GM19239 (cell line): ENCODE measurements around the gene KIAA1210.
"Not testable (repeated sequence)": the region's sequence is repeated elsewhere in the genome, so short reads cannot be mapped to it uniquely, and the experiment has no call there.

Experiments
- DNase-seq: peaks from one replicate; pipeline ENCODE4 v3.0.0; 2011; ENCODE audit warnings: low spot score; ENCODE audit not compliant: insufficient read length
- FAIRE-seq: peaks from 2 replicates; lab custom pipeline; 2011; peaks lifted over from hg19 to GRCh38; lab: Jason Lieb, UNC

Gene KIAA1210

DNA sequence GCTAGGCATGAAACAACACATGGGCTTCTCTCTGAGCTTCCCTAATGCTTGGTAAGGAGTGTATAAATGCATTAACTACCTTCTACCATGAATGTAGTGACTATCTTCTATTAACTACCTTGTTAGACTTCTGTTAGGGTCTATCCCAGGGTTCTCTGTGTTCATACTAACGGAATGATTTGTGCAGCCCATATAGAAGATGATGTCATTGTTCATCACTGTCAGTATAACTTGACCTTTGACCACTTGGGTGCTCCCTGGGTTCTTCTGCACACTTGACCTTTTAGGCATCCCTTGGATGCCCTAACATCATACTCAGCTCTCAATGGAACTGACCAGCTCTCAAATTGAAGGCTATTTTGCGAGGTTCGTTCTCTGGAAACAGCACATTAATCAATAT, 85.6 kb downstream of the KIAA1210 start:
- FAIRE-seq: no peak
- DNase-seq: no peak

DNA sequence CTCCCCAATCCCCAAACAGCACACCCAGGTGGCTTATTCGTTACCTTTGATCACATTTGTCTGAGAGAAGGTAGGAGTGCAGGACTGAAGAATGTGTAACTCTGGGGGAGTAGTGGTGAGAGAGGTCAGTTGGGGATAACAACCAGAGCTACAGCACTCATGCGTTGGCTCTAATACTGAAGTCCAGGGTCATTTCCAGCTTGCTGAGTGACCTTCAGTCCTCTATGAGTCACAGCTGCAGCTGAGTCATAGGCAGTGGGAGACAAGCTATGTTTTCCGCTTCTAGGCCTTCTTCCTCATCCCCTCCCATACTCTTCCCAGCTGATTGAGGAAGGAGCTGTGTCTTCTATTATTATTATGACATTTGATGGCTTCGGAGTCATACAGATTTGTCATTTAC, 86.4 kb downstream of the KIAA1210 start:
- FAIRE-seq (no peak), DNase-seq (no peak)

DNA sequence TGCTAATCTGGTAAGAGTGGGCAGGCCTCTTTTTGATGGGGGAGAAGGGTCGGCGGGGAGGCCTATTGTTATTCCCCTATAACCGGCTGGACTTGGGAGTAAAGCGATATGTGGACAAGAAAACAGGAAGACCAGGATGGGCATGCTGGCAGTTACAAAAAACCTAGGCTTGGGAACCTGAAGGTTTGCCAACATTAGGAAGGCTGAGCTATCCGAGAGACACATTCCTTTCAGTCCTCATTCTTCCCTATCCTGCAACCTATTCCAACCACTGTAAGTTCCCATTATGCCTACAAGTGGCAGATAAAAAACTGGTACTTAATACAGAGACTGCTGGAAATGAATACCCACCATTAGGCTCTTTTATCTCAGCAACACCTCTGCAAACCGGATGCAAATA, 87.2 kb downstream of the KIAA1210 start:
- DNase-seq: no peak
- FAIRE-seq: no peak

DNA sequence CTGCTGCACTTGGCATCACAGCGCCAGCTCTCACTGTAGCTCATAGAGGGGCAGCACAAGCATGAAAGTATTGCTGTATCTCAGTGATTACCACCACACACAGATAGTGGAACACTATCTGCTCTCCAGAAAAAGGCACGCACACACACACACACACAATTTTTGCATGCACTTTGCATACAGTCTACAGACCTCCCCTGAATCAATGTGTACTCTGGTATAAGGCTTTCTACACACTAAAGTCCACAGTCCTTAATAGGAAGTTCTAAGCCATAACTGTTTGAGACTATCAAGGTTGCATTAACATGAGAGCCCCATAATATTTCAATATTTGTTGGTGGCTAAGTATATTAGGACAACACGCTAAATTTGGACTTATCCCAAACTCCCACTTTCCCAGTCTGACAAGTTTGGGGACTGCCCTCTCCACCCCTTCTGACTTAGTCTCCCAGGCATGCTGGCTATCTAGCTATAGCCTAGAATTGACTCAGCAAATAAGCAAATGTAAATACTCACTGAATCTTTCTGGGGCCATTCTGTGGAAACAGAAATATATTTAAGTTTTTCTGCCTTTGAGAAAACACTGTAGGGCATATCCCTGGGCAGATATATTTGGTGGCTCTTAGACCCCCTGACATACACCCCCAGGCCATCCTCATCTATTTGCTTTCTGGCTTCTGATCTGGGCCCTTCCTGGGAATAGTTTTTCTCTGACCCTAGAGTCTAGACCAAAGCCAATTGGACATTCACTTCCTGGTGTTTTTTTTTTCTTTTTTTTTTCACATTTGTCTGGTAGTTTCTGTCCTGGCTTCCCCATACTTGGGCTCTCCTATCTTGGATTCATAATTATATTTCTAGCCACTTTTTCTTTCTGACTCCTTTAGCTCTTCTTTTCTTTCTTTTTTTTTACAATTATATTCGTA, 91.2 kb downstream of the KIAA1210 start:
- FAIRE-seq: no peak
- no peak for DNase-seq

DNA sequence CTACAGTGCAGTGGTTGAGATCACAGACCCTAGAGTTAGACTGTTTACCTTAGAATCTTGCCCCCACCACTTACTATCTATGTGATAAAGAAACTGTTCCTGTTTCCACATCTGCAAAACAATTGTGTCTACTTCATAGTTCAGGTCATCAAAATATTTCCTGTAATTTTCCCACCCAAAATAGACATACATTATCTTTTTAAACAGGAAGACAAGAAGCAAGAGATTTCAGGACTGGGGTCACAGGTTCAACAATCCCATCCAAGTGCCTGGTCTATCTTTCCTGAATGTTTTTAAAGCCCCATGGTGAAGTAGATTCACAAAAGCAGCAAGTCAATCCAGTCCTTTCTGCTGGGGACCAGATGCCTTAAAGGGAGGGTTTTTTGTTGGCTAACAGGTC, 96.6 kb downstream of the KIAA1210 start:
- DNase-seq: no peak
- FAIRE-seq: no peak

DNA sequence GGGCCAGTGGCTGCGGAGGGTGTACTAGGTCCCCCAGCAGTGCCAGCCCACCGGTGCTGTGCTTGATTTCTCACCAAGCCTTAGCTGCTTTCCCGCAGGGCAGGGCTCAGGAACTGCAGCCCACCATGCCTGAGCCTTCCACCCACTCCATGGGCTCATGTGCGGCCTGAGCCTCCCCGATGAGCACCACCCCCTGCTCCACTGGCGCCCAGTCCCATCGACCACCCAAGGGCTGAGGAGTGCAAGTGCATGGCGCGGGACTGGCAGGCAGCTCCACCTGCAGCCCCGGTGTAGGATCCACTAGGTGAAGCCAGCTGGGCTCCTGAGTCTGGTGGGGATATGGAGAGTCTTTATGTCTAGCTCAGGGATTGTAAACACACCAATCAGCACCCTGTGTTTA, 98.0 kb downstream of the KIAA1210 start:
- FAIRE-seq, DNase-seq: not testable (repeated sequence)

DNA sequence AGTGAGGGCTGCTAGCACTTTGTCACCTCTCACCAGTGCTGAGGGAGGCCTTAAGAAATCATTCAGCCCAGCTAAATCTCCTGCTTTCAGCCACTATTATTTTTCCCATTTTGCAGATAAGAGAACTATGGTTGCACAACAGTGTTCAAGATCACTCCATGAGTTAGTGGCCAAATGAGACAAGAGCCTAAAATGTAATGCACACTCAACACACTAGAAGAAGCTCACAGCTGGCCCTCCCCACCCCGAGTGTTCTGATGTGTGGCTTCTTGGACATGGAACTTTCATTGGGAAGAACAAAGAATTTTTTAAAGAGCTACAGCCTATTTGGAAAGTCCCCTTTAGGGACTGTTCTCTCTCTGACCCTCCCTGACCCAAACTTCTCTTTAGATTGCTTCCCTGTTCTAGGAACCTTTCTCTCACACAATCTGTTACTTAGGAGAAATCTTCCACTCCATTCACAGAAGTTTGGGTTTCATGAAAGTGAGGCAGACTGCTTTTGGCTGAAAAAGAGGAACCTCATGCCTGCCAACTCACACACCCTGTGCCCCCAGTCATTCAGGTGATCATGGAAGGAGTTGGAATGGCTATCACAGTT, 98.8 kb downstream of the KIAA1210 start:
- FAIRE-seq (no peak), DNase-seq (no peak)
